SH-SY5Y (cell line): ENCODE results near the gene MNAT1.

ENCODE experiments used
- GATA2 ChIP-seq: IDR thresholded peaks from 2 replicates; pipeline ENCODE4 v1.6.1; 2011; ENCODE audit warnings: mild to moderate bottlenecking, low read depth, low read length
- GATA3 ChIP-seq: IDR thresholded peaks from 2 replicates; pipeline ENCODE4 v1.6.1; 2011; ENCODE audit warnings: low read depth, mild to moderate bottlenecking, low read length, moderate library complexity

- TF ChIP-seq GATA3 (no peak), GATA2 (no peak)
Observed at GRCh38 chr14:60905923-60906322, 171.4 kb downstream of the MNAT1 start.
